Smooth muscle cell (in vitro differentiated cells): ENCODE data around the gene STK4. TPM values are rescaled to one million over a fixed set of nuclear protein-coding genes. Genes with fewer than 3 reads are reported as not detected.

ENCODE experiments used
- DNase-seq: peaks from one replicate; lab custom pipeline; 2025; ENCODE audit not compliant: unreplicated experiment; lab: John Stamatoyannopoulos, UW
- H2AFZ ChIP-seq: fragments of 200-600 bp; sonication (generic); 2 replicates; pipeline ENCODE4 v1.6.0; 2016; ENCODE audit warnings: antibody characterized with exemption, low read depth, mild to moderate bottlenecking
- H3F3A ChIP-seq: fragments of 200-600 bp; sonication (generic); 2 replicates; pipeline ENCODE4 v1.6.0; 2017; ENCODE audit warnings: antibody characterized with exemption, low read depth
- H3K27ac ChIP-seq: fragments of 200-600 bp; sonication (generic); 2 replicates; pipeline ENCODE4 v1.5.1; 2016; ENCODE audit warnings: low read depth, mild to moderate bottlenecking
- H3K27me3 ChIP-seq: fragments of 200-600 bp; sonication (generic); 2 replicates; pipeline ENCODE4 v1.6.1; 2016; ENCODE audit warnings: low read depth, mild to moderate bottlenecking
- H3K36me3 ChIP-seq: fragments of 200-600 bp; sonication (generic); 2 replicates; pipeline ENCODE4 v1.5.1; 2016; ENCODE audit warnings: low read depth
- H3K4me1 ChIP-seq: fragments of 200-600 bp; sonication (generic); 2 replicates; pipeline ENCODE4 v1.5.1; 2016; ENCODE audit warnings: low read depth
- H3K4me2 ChIP-seq: fragments of 200-600 bp; sonication (generic); 2 replicates; pipeline ENCODE4 v1.6.0; 2016; ENCODE audit warnings: mild to moderate bottlenecking
- H3K4me3 ChIP-seq: fragments of 200-600 bp; sonication (generic); 2 replicates; pipeline ENCODE4 v1.5.1; 2016; ENCODE audit warnings: mild to moderate bottlenecking
- H3K79me2 ChIP-seq: fragments of 200-600 bp; sonication (generic); 2 replicates; pipeline ENCODE4 v1.6.0; 2016; ENCODE audit warnings: low read depth, mild to moderate bottlenecking
- H3K9ac ChIP-seq: fragments of 200-600 bp; sonication (generic); 2 replicates; pipeline ENCODE4 v1.6.0; 2016; ENCODE audit warnings: low read depth
- H3K9me3 ChIP-seq: fragments of 200-600 bp; sonication (generic); replicated peaks from 2 replicates; pipeline ENCODE4 v1.5.1; 2016; ENCODE audit warnings: low read depth
- H4K20me1 ChIP-seq: fragments of 200-600 bp; sonication (generic); 2 replicates; pipeline ENCODE4 v1.6.0; 2016; ENCODE audit warnings: low read depth
- WGBS: methylation state at CpG from one replicate; pipeline ENCODE4 v1.1.7; 2016; ENCODE audit warnings: low lambda C conversion rate; 5-methylcytosine and 5-hydroxymethylcytosine counted together
- polyA plus RNA-seq: library from polyadenylated mRNA; unstranded; fragments of >200 nt; fragmentation: Nextera tagmentation; extraction: Ambion mirVana; gene quantifications from 2 replicates; pipeline ENCODE4 v1.2.1, GENCODE V29; 2016
- total RNA-seq: library from RNA; depleted of rRNA; stranded (reverse); fragments of >200 nt; gene quantifications from 2 replicates; pipeline ENCODE4 v1.2.3, GENCODE V29; 2014
- TF ChIP-seq, protein P1 (sequence below): fragments of 200-600 bp; sonication (generic); IDR thresholded peaks from 2 replicates; pipeline ENCODE4 v1.5.1; 2017; ENCODE audit warnings: borderline replicate concordance, mild to moderate bottlenecking, antibody characterized with exemption; ENCODE audit not compliant: insufficient read depth, poor library complexity, severe bottlenecking

Gene STK4
- total and polyA plus RNA-seq, 2 experiments from 2014 or later = 16.8 to 33.5 TPM

DNA sequence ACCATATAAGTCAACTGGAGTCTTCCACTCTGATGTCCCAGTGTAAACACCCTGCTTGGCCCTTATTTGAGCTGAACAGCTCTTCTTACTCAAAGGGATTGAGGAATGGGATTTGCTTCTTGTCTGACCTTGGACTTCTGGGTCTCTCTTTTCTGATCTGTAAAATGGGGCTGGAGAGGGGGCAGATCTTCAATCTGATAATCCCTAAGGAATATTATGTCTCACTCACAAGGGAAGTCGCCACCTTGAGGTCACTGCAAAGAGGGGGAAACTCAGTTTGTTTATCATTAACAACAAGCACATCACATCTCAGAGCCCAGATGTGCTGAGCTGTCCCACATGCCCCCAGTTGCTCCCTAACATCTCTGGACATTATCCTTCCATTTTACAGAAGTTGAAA lies 119.6 kb downstream of the STK4 start:
- H3K79me2 ChIP-seq = no peaks in the 10 kb centered on the region

DNA sequence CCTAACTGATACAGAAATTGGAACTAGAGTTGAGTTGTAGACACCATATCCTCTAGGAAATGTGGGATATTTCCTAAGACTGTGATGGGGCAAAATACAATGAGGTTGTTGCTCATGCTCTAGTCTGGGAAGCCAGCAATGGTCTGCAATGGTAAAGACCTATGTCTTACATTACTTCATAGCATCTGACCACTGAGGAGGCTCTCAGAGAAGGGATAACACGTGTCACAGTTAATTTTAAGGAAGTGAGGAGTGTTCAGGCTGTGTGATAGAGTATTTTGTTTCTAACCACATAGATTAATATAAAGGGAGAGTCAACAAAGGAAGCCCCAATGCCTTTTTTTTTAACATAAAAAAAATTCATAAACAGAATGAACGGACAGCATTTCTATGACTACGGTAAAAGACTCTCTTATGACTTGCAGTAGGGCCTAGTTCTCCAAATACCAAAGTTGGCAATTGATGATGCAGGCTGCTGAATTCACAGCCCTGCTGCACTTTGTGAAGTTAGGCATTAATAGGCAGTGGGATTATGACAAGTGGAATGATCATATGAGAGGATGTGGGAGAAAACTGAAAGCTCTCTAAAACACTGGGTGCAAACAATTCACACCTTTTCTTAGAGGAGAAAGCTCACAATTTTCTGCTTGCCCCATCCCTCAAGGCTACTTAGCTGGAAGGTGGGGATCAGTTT lies 120.9 kb downstream of the STK4 start:
- no peaks in the 10 kb centered on the region for H3K27me3 ChIP-seq
- no peaks in the 10 kb centered on the region for H3K9me3 ChIP-seq
- H3K4me1 ChIP-seq = peaks cover 8% of the 10 kb centered on the region
- no peaks in the 10 kb centered on the region for H4K20me1 ChIP-seq
- peak overlapping the region; percentile 18 for H3K9ac ChIP-seq
- TF ChIP-seq, protein P1, sequence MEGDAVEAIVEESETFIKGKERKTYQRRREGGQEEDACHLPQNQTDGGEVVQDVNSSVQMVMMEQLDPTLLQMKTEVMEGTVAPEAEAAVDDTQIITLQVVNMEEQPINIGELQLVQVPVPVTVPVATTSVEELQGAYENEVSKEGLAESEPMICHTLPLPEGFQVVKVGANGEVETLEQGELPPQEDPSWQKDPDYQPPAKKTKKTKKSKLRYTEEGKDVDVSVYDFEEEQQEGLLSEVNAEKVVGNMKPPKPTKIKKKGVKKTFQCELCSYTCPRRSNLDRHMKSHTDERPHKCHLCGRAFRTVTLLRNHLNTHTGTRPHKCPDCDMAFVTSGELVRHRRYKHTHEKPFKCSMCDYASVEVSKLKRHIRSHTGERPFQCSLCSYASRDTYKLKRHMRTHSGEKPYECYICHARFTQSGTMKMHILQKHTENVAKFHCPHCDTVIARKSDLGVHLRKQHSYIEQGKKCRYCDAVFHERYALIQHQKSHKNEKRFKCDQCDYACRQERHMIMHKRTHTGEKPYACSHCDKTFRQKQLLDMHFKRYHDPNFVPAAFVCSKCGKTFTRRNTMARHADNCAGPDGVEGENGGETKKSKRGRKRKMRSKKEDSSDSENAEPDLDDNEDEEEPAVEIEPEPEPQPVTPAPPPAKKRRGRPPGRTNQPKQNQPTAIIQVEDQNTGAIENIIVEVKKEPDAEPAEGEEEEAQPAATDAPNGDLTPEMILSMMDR = no peak
- no peak for DNase-seq
- no peaks in the 10 kb centered on the region for H3K79me2 ChIP-seq
- H3F3A ChIP-seq = peaks cover 8% of the 10 kb centered on the region
- peak overlapping the region; percentile 71 for H3K4me2 ChIP-seq
- H3K36me3 ChIP-seq = peaks cover 5% of the 10 kb centered on the region
- H2AFZ ChIP-seq = no peak overlapping the region
- WGBS = 91% methylated on average over 3 of the region's 3 CpGs
- no peak overlapping the region for H3K4me3 ChIP-seq
- H3K27ac ChIP-seq = peak overlapping the region; percentile 80

More for the DNA sequence above, 119.6 kb downstream of the STK4 start:
- no peaks in the 10 kb centered on the region for H4K20me1 ChIP-seq
- no peak overlapping the region for H3K27ac ChIP-seq
- H3K27me3 ChIP-seq = no peaks in the 10 kb centered on the region
- peaks cover 8% of the 10 kb centered on the region for H3K4me1 ChIP-seq
- H3K36me3 ChIP-seq = peaks cover 6% of the 10 kb centered on the region
- WGBS = 91% methylated on average over 1 of the region's 1 CpG
- no peaks in the 10 kb centered on the region for H3K9me3 ChIP-seq
- peaks cover 8% of the 10 kb centered on the region for H3F3A ChIP-seq
- no peak for DNase-seq
- no peak overlapping the region for H2AFZ ChIP-seq
- TF ChIP-seq, protein P1 = no peak
- no peak overlapping the region for H3K4me3 ChIP-seq
- H3K4me2 ChIP-seq = no peak overlapping the region
- H3K9ac ChIP-seq = no peak overlapping the region

DNA sequence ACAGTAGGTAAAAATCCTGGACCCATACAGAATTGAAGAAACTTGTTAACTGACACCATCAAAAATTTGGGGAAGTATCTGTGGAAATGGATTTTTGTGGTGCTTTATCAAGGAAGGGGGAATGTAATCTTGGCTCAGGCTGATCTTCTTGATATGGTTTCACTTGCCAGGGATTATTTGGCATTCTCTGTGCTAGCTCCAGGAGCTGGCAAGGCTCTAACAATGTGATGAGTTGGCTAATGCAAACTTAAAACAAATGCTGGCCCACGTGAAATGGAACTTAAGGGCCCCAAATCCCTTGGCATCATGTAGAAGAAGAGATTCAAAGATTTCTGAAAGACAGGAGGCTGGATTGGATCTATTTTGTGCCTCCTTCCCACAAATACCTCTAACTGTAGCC lies 121.5 kb downstream of the STK4 start:
- peaks cover 8% of the 10 kb centered on the region for H3K4me1 ChIP-seq
- H3K27me3 ChIP-seq = no peaks in the 10 kb centered on the region
- H4K20me1 ChIP-seq = no peaks in the 10 kb centered on the region
- H3K4me3 ChIP-seq = no peak overlapping the region
- no peak for DNase-seq
- TF ChIP-seq, protein P1 = no peak
- peak overlapping the region; percentile 18 for H3K9ac ChIP-seq
- peak overlapping the region; percentile 71 for H3K4me2 ChIP-seq
- no peak overlapping the region for H2AFZ ChIP-seq
- H3K27ac ChIP-seq = peak overlapping the region; percentile 80
- H3K9me3 ChIP-seq = no peaks in the 10 kb centered on the region
- 25% methylated on average over 1 of the region's 1 CpG for WGBS
- H3K36me3 ChIP-seq = no peaks in the 10 kb centered on the region
- peaks cover 8% of the 10 kb centered on the region for H3F3A ChIP-seq
- no peaks in the 10 kb centered on the region for H3K79me2 ChIP-seq

DNA sequence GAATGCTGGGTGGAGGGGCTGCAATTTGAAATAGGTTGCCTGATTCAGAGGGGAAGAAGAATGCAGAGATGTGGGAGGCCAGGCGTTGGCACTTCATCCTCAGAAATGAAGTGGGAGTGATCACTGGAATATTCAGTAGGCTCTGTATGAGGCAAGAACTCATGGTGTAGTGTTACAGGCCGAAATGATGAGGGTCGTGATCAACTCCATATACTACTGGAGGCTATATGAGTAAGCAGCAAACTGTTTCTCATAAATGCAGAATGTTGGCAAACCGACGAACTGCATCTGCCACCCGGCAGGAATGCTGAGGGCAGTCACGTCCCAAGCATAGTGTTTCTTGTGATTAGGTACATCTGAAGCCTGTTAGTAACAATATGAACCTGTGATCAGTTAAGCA lies 121.9 kb downstream of the STK4 start:
- WGBS = 8% methylated on average over 7 of the region's 7 CpGs
- H2AFZ ChIP-seq = no peak overlapping the region

More for the DNA sequence above, 121.9 kb downstream of the STK4 start:
- peak overlapping the region; percentile 27 for H3K9ac ChIP-seq
- peak overlapping the region; percentile 80 for H3K27ac ChIP-seq
- H3K4me1 ChIP-seq = peaks cover 8% of the 10 kb centered on the region
- peaks cover 8% of the 10 kb centered on the region for H3F3A ChIP-seq
- no peaks in the 10 kb centered on the region for H3K79me2 ChIP-seq
- H3K9me3 ChIP-seq = no peaks in the 10 kb centered on the region
- no peaks in the 10 kb centered on the region for H3K27me3 ChIP-seq
- no peak overlapping the region for H3K4me3 ChIP-seq
- TF ChIP-seq, protein P1 = no peak
- H3K36me3 ChIP-seq = no peaks in the 10 kb centered on the region
- no peak for DNase-seq
- no peaks in the 10 kb centered on the region for H4K20me1 ChIP-seq
- H3K4me2 ChIP-seq = peak overlapping the region; percentile 71
